Stimulated activated effector memory CD8-positive, alpha-beta T cell treated with anti-CD3 and anti-CD28 coated beads, Interleukin-12 subunit alpha, Interleukin-12 subunit beta, amount 100 ng/mL, for 72 hours (primary cell): ENCODE data around the gene CRTC1.
"Not testable (repeated sequence)": the region's sequence is repeated elsewhere in the genome, so short reads cannot be mapped to it uniquely, and the experiment has no call there.

ENCODE experiments used
- ATAC-seq: fragments of 150-1000 bp; cut with Tn5 transposase; 2 replicates; pipeline ENCODE4 v1.10.0; 2021
- DNase-seq, 2 donors: peaks; one replicate each; pipeline ENCODE4 v3.0.0; 2021 to 2022; ENCODE audit warnings: low spot score in 2 of 2
- H3K27ac Mint-ChIP-seq: one replicate; pipeline ENCODE4 v1.8.0; 2022; ENCODE audit warnings: mild to moderate bottlenecking, mixed read lengths
- H3K36me3 Mint-ChIP-seq: one replicate; pipeline ENCODE4 v1.8.0; 2022; ENCODE audit warnings: mild to moderate bottlenecking, mixed read lengths
- H3K4me1 Mint-ChIP-seq: one replicate; pipeline ENCODE4 v1.8.0; 2022; ENCODE audit warnings: mixed read lengths
- H3K4me3 Mint-ChIP-seq: one replicate; pipeline ENCODE4 v1.8.0; 2022; ENCODE audit warnings: mild to moderate bottlenecking, mixed read lengths
- H3K9me3 Mint-ChIP-seq: one replicate; pipeline ENCODE4 v1.8.0; 2022; ENCODE audit warnings: mixed read lengths

Gene CRTC1

DNA sequence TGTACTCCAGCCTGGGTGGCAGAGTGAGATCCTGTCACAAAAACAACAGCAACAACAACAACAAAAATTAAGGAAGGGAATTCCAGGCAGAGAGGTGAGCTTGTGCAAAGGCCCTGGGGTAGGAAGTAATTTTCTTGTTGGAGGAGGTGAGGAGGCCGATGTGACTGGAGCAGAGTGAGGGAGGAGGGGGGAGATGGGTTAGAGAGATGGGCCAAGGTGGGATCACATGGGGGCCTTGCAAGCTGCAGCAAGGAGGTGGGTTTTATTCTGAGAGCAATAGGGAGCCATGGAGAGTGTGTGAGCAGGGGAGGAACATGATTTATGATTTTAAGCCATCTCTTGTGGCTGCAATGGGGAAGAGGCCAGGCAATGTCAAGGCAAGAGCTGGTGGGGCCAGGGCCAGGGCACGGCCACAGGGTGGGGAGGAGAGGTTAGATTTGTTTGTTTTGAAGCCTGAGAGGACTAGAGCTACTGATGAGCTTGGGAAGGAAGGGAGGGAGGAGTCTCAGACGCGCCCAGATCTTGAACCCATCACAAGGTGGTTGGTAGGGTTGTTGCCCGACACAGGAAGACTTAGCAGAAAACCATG lies 120.2 kb downstream of the CRTC1 start:
- Mint-ChIP-seq H3K4me1 (no peaks in the 10 kb centered on the region), H3K27ac (no peak overlapping the region), H3K9me3 (no peaks in the 10 kb centered on the region), H3K4me3 (no peak overlapping the region), H3K36me3 (no peaks in the 10 kb centered on the region)
- no peak for DNase-seq
- no peak for ATAC-seq

DNA sequence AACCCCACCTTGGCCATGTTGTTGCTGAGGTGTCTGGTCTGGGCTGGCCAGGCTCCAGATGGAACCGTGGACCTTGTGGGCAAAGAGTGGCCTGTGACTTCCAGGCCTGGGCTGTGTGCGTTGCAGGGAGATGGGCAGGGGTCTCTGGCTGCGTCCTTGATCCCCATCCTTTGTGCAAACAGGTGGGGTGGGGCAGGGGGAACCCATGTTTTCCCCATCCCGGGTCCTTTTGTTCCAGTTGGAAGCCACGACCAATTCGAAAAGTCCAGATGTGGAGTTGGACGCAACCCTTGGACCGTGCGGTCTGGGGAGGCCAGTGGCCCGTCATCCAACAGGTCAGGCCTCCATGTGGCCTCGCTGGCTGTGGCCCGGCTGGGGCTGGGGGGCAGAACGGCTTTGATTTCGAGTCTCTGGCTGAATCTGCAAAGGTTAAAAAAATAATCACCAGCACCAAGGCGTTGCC lies 120.7 kb downstream of the CRTC1 start:
- no peak overlapping the region for H3K27ac Mint-ChIP-seq
- H3K36me3 Mint-ChIP-seq = no peaks in the 10 kb centered on the region
- no peaks in the 10 kb centered on the region for H3K9me3 Mint-ChIP-seq
- no peak for DNase-seq
- H3K4me1 Mint-ChIP-seq = no peaks in the 10 kb centered on the region
- H3K4me3 Mint-ChIP-seq = no peak overlapping the region
- no peak for ATAC-seq

DNA sequence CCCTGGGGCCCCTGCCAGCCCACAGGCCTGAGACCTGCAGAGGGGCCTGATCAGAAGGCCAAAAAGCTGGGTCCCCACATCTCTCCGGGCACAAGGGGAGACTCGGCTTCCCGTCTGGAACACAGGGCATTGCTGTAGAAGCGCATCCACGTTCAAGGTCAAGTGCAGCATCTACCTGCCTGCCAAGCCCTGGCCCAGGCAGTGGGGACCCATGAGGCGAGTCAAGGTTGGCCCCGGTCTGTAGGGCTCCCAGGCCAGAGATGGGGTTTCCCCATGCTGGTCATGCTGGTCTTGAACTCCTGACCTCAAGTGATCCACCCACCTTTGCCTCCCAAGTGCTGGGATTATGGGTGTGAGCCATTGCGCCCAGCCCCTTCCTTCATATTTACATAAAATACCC lies 121.2 kb downstream of the CRTC1 start:
- DNase-seq (no peak), ATAC-seq (no peak)
- no peak overlapping the region for H3K4me3 Mint-ChIP-seq
- no peak overlapping the region for H3K27ac Mint-ChIP-seq
- H3K9me3 Mint-ChIP-seq = no peaks in the 10 kb centered on the region
- peaks cover 4% of the 10 kb centered on the region for H3K4me1 Mint-ChIP-seq
- H3K36me3 Mint-ChIP-seq = no peaks in the 10 kb centered on the region

DNA sequence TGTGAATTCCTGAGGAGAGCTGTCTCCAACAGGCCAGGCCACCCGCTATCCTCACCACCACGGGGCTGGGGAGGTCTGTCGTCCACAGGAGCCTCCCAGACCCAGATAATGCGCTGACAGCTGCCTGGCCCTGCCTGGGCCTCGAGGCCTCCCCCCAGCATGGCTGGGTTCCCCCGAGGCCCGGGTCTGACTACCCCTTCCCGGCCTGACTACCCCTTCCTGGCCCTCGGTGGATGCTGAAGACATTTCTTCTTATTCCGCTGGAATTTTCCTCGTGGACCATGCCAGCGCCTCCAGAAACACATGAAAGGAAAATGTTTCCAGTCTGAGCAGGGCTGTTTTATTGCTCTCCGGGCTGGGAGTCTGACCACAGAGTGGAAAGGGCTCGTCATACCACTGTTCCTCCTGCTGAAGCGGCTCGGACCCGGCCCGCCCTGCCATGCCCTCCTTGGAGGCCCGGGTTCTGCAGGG lies 124.4 kb downstream of the CRTC1 start:
- Mint-ChIP-seq H3K4me3 (no peak overlapping the region), H3K9me3 (no peaks in the 10 kb centered on the region), H3K4me1 (peaks cover 6% of the 10 kb centered on the region), H3K27ac (no peak overlapping the region), H3K36me3 (no peaks in the 10 kb centered on the region)
- ATAC-seq (no peak), DNase-seq (no peak)

DNA sequence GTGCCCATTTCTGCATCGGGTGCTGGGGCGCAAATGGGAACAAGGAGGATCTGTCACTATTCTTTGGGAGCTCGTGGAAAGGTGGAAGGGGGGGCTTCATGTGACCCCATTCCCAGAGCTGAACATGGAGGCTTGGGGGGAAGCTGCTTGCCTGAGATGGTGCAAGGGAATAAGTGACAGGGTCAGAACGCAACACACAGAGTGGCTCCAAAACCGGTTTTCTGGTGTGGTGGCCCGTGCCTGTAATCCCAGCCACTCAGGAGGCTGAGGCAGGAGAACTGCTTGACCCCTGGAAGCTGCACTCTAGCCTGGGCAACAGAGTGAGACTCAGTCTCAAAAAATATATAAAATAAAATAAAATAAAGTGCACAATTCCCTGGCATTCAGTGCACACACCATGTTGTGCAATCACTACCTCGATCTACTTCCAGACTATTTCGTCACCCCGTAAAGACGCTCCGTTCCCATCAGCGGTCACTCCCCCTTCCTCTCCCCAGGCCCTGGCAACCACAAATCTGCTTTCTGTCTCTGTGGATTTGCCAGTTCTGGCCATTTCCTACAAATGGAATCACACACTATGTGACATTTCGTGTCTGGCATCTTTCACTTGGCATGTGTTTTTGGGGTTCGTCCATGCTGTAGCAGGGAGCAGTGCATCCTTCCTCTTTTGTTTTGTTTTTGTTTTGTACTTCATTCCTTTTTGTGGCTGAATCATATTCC lies 125.8 kb downstream of the CRTC1 start:
- Mint-ChIP-seq H3K4me1 (peaks cover 6% of the 10 kb centered on the region), H3K9me3 (no peaks in the 10 kb centered on the region), H3K36me3 (no peaks in the 10 kb centered on the region), H3K4me3 (no peak overlapping the region), H3K27ac (no peak overlapping the region)
- no peak for ATAC-seq
- DNase-seq = no peak

DNA sequence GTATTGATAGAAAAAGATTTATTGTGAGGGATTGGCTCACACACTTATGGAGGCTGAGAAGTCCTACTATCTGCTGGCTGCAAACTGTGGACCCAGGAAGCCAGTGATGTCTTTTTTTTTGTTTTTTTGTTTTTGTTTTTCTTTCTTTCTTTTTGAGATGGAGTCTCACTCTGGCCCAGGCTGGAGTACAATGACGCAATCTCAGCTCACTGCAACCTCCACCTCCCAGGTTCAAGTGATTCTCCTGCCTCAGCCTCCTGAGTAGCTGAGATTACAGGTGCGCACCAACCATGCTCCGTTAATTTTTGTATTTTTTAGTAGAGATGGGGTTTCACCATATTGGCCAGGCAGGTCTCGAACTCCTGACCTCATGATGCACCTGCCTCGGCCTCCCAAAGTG lies 128.2 kb downstream of the CRTC1 start:
- H3K27ac Mint-ChIP-seq, DNase-seq, H3K4me1 Mint-ChIP-seq: not testable (repeated sequence)

DNA sequence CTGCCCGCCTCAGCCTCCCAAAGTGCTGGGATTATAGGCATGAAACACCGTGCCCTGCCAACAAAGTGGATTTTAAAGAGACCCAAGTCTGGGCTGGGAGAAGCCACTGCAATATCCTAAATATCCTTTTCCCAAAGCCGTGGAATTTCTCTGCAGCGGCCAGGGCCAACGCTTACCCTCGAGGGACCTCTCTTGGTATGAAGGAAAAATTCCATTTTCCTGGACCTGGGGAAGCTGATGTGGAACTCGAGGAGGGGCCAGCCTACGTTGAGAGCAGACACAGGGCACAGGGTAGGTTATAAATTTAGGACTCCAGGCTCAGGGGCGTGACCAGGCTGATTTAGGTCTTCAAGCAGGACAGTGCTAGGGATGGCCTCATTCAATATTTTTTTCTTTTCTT lies 130.6 kb downstream of the CRTC1 start:
- no peak overlapping the region for H3K27ac Mint-ChIP-seq
- H3K36me3 Mint-ChIP-seq = no peaks in the 10 kb centered on the region
- no peak overlapping the region for H3K4me3 Mint-ChIP-seq
- no peaks in the 10 kb centered on the region for H3K9me3 Mint-ChIP-seq
- DNase-seq = no peak
- no peak for ATAC-seq
- H3K4me1 Mint-ChIP-seq = peaks cover 6% of the 10 kb centered on the region

More for the DNA sequence above, 128.2 kb downstream of the CRTC1 start:
- not testable (repeated sequence) for H3K4me3 Mint-ChIP-seq, H3K36me3 Mint-ChIP-seq, ATAC-seq, H3K9me3 Mint-ChIP-seq

DNA sequence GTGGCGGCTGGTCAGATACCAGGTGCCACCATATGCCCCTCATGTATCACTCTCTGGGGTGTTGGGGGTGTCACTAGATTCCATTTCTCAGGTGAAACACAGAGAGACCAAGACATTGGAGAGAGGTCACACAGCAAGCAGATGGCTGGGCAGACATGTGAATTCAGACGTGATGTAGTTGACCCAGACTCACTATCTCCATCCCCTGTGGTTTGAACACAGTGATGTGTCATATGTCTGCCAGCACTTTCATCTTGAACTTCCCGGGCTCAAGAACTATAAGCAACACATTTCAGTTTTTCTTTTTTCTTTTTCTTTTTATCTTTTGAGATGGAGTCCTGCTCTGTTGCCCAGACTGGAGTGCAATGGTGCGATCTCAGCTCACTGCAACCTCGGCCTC lies 132.2 kb downstream of the CRTC1 start:
- peak; percentile 24 for ATAC-seq
- Mint-ChIP-seq H3K4me1 (no peaks in the 10 kb centered on the region), H3K27ac (no peak overlapping the region), H3K36me3 (no peaks in the 10 kb centered on the region), H3K4me3 (no peak overlapping the region), H3K9me3 (no peaks in the 10 kb centered on the region)
- no peak for DNase-seq

DNA sequence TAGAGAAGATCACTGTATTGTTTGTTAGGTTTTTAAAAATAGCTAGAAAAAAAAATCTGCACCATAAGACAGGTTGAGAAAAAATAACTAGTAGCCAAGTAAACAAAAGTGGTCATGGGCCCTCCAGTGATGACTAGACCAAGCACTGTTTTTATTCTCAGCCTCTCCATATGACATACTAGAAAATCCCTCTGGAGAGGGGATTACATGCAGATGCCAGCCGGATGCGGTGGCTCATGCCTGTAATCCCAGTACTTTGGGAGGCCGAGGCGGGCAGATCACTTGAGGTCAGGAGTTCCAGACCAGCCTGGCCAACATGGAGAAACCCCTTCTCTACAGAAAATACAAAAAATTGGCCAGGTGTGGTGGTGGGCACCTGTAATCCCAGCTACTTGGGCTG lies 133.2 kb downstream of the CRTC1 start:
- not testable (repeated sequence) for ATAC-seq, H3K27ac Mint-ChIP-seq, DNase-seq, H3K36me3 Mint-ChIP-seq, H3K9me3 Mint-ChIP-seq, H3K4me3 Mint-ChIP-seq, H3K4me1 Mint-ChIP-seq

DNA sequence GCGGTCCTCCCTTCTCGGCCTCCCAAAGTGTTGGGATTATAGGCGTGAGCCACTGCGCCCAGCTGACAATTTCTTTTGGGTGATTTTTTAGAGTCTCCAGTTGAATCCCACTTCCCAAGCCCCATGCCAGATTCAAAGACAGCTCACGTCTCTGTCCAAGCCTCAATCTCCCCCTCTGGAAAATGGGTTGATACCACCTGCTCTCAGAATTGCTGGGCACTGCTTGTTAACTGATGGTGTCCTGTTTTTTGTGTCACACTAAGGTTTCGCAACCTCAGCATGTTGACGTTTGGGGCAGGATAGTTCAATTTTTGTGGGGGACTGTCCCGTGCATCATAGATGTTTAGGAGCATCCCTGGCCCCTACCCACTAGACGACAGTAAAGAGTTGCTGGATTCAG lies 134.1 kb downstream of the CRTC1 start:
- no peak overlapping the region for H3K27ac Mint-ChIP-seq
- H3K9me3 Mint-ChIP-seq = no peaks in the 10 kb centered on the region
- no peak overlapping the region for H3K4me3 Mint-ChIP-seq
- DNase-seq (no peak), ATAC-seq (no peak)
- H3K4me1 Mint-ChIP-seq = no peaks in the 10 kb centered on the region
- no peaks in the 10 kb centered on the region for H3K36me3 Mint-ChIP-seq

DNA sequence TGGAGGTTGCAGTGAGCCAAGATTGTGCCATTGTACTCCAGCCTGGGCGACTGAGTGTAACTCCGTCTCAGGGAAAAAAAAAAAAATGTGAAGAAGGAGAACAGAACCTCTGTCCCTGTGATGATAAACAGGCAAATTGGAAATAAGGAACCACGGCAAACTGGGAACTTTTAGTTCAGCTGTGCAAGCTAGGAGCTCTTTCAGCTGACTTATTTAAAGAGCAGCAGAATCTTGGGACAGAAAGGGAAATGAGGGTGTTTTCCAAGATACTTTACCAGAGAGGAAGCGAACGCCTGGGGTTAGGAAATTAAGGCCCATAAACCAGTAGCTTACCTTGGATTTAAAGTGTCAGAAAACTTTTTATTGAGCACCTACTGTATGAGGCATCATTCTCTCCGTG lies 145.3 kb downstream of the CRTC1 start:
- peaks cover 14% of the 10 kb centered on the region for H3K36me3 Mint-ChIP-seq
- no peaks in the 10 kb centered on the region for H3K9me3 Mint-ChIP-seq
- ATAC-seq (no peak), DNase-seq (no peak)
- H3K4me3 Mint-ChIP-seq = no peak overlapping the region
- no peak overlapping the region for H3K27ac Mint-ChIP-seq
- peaks cover 12% of the 10 kb centered on the region for H3K4me1 Mint-ChIP-seq

DNA sequence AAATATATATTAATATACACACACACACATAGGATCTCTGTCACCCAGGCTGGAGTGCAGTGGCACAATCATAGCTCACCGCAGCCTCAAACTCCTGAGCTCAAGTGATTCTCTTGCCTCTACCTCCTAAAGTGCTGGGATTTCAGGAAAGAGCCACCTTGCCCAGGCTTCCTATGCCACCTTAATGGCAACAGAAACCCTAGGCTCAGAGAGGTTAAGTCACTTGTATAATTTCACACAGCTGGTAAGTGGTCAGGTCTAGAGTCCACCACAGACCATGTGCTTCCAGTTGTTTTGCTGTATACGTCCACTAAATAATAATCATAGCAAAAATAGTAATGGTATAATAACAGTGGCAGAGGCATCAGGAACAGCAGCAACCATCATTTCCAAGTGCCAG lies 147.0 kb downstream of the CRTC1 start:
- Mint-ChIP-seq H3K36me3 (peaks cover 31% of the 10 kb centered on the region), H3K27ac (no peak overlapping the region), H3K4me3 (no peak overlapping the region), H3K9me3 (no peaks in the 10 kb centered on the region), H3K4me1 (peaks cover 29% of the 10 kb centered on the region)
- ATAC-seq (no peak), DNase-seq (no peak)

DNA sequence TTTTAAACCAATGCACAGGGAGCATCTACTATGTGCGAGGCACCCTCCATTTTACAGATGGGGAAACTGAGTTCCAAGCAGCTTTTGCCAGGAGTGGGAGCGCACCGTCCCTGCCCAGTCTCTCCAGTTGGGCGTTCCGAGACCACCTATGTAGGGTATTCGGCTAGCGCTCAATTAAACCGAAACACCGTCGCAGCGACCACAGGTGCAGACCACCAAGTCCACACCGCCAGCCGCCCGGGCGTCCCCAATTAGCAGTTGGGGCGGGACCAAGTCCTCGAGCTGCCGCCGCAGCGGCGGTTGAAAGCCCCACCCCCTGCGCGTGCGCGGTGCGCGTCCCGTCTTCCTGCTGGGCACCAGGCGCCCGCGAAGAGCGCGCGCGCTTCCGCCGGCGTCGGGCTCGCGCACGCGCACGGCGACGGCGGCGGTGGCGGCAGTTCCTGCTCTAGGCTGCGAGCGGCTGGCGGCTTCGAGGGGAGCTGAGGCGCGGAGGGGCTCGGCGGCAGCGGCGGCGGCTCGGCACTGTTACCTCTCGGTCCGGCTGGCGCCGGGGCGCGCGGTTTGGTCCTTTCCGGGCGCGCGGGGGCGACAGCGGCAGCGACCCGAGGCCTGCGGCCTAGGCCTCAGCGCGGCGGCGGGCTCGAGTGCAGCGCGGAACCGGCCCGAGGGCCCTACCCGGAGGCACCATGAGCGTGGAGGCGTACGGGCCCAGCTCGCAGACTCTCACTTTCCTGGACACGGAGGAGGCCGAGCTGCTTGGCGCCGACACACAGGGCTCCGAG lies 148.2 kb downstream of the CRTC1 start, which contains the start of gene UPF1:
UPF1 (plus strand) TSS at position 436 of the 782 bp plus-strand sequence; CDS start at position 687, 251 bp downstream.
- H3K27ac Mint-ChIP-seq = peak within 1 kb of the TSS; percentile 95
- H3K36me3 Mint-ChIP-seq = peaks cover 44% of the 10 kb centered on the region
- H3K4me3 Mint-ChIP-seq = peak within 1 kb of the TSS; percentile 95
- peak; percentile 93 to 98 for DNase-seq
- ATAC-seq = peak; percentile 92
- no peaks in the 10 kb centered on the region for H3K9me3 Mint-ChIP-seq
- peaks cover 41% of the 10 kb centered on the region for H3K4me1 Mint-ChIP-seq
